ENCODE measurements around the gene TMEM63A.
"Not testable (repeated sequence)": the region's sequence is repeated elsewhere in the genome, so short reads cannot be mapped to it uniquely, and the experiment has no call there.

The TMEM63A gene

DNA sequence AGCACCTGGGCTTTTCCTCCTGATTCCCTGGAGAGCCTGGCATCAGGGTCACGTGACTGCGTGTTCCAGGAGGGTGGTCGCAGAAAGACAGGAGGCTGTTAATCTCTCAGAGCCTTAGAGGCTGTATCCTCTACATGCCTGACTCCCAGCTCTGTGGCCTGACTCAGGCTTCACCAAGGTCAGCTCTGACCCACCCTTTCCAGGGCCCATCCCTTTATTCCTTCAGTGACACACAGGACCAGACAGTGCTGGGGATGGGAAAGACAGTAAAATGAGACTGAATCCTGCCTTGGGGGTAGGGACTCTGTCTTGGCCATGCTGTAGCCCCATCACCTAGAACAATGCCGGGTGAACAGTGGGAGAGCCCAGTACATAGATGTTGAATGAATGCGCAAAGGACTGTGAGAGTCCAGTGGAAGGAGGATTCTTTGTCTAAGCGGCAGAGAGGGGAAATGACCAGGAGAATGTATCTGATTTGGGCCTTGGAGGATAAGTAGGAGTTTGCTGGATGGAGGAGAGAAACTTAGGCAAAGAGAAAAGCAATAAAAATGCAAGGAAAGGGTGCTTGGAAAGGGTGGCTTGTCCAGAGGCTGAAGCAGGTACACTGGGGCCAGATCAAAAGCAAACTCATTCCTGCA lies 39.3 kb downstream of the TMEM63A start:
- no peak for DNase-seq

DNA sequence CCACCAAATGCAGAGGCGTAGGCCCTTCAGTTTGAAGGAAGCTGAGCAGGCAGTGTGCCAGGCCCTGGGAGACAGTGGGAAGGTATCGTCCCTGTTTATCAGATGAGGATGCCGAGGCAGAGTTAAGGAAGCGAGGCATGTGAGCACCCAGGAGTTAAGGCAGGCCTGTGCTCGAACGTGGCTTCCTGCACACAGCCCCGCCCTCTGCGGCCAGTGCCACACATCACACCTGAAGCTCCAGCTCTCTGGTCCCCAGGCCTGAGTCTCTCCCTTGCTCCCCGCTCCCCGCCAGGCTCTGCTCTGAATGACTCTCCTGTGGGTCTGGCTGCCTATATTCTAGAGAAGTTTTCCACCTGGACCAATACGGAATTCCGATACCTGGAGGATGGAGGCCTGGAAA lies 40.1 kb downstream of the TMEM63A start:
- DNase-seq: no peak

DNA sequence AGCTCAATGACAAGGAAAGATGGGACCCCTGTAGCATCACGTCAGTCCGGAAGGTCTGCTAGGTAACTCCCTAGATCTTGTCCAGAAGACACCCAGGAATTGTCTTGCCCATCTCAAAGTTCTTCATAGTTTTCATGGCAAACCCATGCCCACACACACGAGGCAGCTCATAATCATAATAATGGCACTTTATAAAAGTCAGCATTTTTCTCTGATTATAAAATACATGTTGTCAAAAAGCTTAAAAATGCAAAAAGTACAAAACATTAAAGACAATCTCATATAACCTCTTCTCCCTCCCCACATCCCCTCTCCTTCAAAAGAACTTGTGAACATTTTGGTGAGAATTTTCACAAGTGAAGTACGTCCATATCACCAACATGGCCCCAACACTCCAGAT lies 41.5 kb downstream of the TMEM63A start:
- DNase-seq: no peak

DNA sequence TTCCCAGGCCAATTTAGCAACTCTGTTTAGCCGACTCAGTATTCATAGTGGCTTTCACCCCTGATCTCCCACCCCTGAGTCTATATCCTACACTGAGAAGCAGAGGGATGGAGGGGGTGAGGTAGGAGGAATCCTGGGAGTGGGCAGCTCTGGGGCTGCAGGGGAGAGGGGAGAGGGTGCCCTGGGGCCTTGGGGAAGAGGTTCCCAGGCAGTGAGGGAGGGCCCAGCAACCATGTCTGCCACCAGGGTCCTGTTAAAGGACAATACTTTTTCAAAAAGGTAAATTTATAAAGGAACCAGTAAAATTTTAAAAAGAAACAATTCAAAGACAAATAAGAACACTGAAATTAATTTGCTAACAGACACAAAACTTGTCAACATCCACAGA lies 42.0 kb downstream of the TMEM63A start:
- DNase-seq: no peak

DNA sequence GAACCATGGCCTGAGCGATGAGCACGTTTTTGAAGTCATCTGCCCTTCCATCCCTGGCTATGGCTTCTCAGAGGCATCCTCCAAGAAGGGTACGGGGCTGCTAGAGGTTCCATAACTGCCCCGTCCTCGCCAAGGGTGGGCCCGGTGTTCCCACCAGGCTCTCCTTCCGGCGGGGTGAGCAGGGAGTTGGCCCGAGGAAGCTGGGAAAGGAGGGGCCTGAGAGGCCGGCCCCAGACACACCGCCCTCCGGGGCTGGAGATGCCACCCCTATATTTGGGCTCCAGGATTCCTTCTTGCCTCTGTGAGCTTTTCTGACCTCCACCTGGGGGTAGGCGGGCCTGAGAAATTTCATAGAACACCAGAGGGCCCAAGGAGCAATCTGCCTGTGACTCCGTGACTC lies 43.4 kb downstream of the TMEM63A start:
- no peak for DNase-seq

DNA sequence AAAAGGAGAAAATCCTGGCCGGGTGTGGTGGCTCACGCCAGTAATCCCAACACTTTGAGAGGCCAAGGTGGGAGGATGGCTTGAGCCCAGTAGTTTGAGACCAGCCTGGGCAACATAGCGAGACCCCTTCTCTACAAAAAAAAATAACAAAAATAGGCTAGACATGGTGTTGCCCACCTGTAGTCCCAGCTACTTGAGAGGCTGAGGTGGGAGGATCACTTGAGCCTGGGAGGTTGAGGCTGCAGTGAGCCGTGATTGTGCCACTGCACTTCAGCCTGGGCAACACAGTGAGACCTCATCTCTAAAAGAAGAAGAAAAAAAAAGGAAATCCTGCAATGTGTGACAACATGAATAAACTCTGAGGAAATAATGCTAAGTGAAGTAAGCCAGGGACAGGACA lies 45.9 kb downstream of the TMEM63A start:
- DNase-seq: not testable (repeated sequence)

DNA sequence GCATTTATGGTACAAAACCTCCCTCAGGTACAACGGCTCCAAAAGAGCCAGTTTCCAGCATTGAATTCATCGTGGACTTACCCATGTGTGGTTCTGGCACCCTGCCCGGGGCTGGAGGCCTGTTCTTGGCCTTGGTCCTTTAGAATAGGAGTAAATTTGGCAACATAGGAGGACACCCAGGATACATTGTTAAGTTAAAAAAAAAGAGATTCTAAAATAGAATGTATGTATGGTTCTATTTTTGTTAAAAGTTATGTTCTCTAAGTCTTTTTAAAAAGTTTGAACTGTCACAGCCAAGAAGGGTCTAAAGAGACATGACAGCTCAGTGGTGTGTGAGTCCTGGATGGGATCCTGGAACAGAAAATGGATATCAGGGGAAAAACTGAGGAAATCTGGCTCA lies 46.3 kb downstream of the TMEM63A start:
- DNase-seq: no peak

DNA sequence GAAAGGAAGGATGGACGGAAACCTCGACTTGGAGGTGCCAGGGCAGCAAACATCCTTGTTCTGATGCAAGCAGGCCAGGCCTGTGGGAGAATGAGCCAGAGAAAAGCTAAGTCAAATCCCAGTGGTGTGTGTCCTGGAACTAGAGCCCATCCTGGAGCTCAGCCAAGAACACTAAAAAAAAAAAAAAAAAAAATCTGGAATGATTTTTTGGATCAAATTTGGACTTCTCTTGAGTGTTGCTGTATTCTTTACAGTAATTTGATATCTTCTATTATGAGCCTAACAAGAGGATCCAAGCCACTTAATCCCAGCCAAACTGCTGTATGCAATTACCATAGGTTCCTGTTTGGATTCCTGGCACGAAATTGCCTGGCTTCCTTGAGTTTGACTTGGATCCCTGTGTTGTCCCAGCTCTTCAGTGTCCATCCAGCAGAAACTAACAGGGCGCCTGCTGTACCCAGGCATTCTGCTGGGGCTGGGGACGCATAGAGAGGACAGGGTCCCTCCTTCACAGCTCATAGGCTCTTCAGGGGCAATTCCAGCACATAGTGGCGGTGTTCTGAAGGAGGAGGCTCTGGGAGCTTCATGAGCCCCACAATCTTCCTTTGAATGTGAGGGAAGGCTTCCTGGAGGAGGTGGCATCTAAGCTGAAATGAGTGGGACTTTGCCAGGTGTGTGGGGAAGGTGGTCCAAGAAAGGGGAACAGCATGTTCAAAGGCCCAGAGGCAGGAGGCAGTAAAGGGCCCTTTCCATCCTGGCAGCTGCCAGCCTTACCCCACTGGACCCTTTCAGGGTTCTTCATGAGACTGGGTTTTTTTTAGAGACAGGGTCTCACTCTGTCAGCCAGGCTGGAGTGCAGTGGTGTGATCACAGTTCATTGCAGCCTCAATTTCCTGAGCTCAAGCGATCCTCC lies 47.5 kb downstream of the TMEM63A start:
- no peak for DNase-seq

DNA sequence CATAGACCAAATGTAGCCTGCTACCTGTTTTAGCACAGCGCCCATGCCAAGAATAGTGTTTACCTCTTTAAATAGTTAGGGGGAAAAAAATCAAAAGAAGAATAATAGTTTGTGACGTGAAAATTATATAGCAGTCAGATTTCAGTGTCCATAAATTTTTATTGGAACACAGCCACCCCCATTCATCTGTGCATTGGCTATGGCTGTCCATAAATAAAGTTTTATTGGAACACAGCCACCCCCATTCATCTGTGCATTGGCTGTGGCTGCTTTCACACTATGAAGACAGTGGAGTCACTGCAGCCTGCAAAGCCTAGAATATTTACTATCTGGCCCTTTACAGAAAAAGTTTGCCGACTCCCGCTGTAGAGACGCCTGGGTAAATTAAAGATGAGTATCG lies 51.3 kb downstream of the TMEM63A start:
- DNase-seq: no peak

DNA sequence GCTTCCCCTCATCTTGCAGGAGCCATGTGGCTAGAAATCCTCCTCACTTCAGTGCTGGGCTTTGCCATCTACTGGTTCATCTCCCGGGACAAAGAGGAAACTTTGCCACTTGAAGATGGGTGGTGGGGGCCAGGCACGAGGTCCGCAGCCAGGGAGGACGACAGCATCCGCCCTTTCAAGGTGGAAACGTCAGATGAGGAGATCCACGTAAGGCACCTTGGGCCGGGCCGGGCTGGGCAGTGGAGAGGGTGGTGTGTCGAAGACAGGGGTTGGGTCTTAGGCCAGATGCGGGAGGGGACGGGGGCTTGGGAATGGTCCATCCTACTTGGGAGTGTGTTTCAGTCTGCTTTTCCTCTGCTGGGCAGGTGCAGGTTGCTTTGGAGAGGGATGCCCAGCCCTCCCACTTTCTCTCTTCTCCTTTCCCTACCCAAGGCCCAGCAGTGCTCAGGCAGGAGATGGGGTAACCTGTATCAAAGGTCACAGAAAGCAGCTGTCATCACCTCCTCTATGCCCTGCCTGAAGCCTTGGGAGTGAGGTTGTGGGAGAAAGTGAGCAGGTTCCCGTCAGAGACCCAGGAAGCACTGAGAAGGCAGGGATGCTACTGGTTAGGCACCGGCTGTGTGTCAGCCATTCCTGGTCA lies 53.4 kb downstream of the TMEM63A start:
- DNase-seq: no peak

DNA sequence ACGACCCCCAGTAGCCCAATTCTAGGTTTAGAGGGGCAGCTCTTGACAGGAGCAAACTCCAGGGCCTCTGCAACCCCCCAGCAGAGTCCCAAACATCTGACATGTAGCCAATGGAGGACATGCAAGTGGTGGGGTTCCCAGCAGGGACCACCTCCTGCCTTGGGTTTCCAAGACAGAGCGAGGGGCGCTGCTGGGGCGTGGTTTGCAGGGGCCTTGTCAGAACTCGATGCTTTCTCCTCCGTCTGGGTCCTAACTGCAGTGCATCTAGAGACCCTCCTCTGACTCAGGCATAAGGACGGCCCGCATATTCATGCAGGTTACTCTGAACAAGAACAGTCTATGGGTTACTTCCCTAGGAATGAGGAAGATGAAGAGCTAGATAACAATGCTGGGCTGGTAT lies 55.1 kb downstream of the TMEM63A start:
- DNase-seq: no peak

DNA sequence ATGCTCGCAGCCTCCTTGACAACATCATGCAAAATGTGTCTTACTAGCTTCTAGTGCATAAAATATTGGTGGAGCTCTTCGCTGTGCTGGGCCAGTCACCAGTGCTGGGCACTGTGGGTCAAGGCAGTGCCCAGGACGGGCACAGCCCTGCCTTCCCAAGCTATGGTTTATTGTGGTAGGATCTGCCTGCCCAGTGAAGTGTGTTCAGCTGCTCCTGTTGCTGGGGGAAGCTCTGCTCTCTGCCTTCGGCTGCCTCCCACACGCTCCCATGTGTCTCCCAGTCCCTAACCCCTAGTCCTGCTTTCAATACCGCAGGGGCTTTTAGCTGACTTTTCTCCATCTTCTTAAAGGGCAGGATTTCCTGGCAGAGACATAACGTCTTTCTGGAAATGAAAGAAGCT lies 56.6 kb downstream of the TMEM63A start:
- DNase-seq: no peak

DNA sequence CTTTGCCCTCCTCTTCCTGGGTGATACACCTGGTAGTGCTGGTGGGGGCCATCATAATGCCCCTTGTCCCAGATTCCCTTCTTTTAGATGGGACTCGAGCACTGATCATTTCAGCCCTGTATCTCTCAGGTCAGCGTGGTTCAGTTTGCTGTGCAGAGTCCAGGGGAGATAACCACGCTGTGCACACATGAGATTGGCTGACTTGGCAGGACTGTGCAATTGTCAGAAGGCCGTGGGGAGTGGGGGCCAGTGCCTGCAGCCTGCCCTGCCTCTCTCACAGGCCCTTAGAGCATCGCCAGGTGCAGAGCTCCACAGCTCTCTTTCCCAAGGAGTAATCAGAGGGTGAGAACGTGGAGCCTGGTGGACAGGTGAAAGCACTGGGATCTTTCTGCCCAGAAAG lies 57.1 kb downstream of the TMEM63A start:
- DNase-seq: no peak

DNA sequence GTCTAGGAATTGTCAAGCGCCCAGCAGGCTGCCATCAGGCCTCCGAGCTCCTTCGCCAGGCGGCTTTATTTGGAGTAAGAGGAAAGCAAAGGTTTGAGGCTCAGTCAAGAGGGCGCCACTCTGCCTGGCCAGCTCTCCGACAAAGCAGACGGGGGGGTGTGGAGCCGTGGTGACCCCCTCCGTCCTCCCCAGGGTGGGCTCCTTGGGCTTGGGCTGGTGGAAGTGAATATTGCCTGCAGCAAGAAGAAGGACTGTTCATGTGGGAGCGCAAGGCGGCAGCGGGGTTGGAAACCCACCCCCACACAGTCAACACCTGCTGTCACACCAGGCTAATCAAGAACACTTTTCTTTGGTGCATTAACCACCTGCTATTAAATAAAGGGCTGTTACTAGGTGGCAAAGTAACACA lies 57.6 kb downstream of the TMEM63A start:
- DNase-seq: no peak

DNA sequence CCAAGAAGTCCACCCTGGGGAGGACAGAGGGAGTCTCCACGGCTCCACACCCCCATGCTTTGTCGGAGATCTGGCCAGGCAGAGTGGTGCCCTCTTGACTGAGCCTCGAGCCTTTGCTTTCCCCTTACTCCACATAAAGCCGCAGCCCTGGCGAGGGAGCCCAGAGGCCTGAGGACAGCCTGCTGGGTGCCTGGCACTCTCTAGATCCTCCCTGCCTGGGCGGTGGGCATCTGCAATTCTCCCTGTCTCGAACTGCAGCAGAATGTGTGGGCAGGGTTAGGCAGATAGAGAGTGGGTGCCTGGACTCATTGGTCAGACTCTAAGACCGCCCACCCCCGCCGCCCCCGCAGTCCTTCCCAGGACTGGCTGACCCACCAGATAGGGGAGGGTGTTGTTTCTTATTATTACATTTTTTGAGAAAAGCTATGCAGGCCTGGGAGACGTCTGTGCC lies 58.3 kb downstream of the TMEM63A start:
- DNase-seq: no peak

DNA sequence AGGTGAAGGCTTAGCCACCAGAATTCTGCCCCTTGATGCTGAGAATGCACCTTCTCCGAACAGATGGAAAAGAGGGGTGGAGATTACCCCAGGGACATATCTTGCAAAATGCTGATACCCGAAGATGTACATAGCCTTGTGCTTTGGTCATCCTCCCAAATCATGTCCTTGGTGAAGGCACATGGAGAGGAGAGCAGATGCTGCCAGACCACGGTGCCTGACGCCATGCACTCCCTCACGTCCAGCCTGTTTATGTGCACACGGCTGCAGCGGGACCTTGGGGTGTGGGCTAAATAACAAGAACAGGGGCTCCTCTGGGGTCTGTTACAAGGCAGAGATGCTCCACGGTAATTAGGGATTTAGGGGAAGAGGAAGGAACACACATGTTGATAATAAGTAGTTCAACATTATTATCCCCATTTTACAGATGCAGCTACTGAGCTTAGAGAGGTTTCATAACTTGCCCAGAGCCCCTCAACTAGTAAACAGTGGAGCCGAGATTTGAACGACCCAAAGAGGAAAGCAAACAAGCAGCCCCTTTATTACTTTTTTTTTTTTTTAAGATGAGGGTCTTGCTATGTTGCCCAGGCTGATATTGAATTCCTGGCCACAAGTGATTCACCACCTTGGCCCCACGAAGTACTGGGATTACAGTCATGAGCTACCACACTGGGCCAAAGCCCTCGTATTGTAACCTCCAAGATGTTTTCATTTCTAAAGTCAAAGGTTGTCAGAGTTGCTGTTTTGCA lies 59.4 kb downstream of the TMEM63A start:
- DNase-seq: no peak

DNA sequence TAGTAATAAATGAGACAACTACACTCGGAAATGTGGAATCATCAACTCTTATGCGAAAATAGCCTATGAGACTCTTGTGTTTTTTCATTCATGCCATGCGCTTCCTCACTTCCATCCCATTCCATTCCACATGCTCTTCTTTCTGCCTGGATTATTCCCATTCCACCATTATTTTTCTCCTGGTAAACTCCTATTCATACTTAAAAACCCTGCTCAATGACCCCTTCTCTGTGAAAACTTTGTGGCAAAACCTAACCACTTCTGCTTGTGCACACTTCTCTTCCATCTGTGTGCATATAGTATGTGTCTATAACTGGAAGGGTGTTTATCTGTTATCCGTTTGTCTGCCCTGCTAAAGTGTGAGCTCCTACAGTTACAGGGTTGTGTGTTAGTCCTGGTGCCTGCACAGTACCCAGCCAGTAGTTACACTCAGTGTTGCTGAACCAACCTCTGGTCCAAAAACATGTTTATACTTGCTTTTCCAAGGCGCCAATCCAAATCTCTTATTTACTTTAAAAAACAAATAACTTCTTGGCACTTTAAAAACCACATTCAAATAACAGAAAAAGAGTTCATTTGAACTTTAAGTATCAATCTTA lies 61.6 kb downstream of the TMEM63A start:
- DNase-seq: no peak

DNA sequence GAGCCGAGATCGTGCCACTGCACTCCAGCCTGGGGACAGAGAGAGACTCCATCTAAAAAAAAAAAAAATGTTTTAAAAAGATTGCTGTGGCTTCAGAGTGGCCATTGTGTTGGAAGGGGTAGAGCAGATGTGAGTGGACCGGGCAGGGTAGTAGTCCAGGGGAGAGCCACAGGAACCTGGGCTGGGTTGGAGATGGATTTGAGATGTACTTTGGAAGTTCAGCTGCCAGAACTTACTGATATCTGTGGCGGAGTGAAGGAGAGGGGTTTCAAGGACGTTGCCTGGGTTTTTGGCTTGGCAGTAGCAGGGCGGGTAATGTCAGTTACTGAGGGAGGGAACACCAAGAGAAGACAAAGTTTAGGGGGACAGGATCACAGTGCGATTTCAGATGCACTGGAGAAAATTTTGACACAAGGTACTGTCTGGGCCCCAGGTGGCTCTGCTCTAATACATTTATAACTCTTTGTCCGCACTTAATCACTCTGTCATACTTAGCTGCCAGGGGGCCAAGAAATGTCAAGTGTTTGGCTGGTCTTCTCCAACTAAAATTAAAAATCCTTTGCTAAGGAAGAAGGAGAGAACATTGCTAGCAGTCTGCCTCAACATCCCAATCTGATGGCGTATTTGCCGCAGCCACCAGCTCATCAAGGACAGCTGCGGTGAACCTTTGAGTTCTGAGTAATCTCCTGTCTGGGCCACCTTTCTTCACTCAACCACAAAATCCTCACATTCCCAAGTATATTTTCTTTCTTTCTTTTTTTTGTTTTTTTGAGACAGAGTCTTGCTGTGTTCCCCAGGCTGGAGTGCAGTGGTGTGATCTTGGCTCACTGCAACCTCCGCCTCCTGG lies 62.6 kb downstream of the TMEM63A start:
- no peak for DNase-seq

DNA sequence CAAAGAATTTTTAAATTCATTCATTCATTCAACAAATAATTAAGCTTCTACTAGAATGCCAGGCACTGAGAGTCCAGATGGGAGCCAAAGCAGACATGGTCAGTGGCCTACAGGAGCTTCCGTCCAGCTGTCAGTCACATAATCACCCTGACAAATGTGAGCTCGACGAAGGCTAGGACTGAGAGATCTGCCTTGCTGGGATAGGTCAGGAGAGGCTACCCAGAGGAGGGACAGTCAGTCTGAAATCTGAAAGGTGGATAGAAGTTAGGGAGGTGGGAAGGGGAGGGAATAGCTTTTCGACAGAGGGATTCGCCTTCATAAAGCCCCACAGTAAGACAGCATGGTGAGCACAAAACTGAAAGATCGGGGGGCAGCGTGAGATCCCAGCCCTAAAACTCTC lies 64.0 kb downstream of the TMEM63A start:
- no peak for DNase-seq

DNA sequence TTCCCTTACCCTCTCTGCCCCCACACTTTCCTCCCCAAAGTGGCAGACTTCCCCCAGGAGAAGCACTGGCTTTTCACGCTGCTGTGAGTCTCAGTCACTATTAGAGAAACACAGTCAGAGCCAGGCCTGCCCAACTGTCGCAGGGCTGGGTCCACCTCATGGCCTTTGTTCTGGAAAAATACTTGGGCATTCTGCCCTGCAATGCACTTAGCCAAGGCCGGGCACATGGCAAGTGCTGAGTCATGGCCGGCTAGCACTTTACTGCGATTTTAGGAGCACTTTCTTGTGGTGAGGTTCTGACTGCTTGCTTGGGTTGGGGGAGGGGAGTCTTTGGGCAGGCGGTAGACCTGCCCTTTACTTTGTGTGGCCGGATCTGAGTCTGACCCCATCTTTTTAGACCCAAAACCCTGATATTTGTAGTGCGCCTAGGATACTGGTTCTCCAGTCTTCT lies 64.5 kb downstream of the TMEM63A start:
- no peak for DNase-seq

DNA sequence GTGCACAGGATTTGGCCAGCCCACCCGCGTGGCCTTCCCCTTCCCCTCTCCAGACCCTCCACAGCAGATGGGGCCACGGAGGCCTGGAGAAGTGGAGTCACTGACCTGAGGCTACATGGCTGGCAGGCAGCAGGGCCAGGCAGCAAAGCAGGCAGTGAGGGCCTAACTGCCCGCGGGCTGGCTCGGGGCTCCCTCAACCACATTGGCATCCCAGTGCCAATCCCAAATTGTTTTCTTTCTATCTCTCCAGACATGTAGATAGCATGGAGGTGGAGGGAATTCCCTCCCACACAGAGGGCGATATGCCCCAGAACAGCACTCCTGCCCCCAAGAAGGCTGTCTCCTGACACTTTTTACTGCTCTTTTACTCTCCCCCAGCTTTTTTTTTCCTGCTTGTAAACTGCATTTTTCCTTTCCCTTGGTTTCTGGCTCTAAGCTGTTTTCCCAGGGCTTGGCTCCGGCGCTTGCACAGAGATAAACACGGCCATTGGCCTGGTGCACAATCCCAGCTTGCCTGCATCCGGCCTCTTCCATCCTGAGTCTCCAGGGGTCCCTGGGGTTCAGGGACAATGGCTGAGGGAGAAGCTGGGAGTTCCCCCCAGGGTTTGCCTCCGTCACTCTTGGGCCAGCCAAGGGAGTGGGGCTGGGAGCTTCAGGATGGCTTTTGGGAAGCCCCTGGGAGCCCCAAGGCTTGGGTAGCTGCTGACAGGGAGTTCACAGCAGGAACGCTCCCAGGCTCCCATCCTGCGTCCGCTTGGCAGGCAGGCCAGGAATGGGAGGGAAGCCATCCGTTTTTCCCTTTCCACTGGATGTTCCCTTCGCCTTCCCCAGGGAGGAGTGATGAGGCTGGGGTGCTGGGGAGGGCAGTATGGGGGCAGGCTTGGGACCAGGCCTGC lies 65.3 kb downstream of the TMEM63A start:
- DNase-seq: no peak
